Retinal pigment epithelial cell (primary cell): Measurements from ENCODE around the gene PITPNM2.

Experiments used
- DNase-seq: peaks from one replicate; pipeline ENCODE4 v3.0.0-alpha.2; 2010; ENCODE audit warnings: low read depth
- H3K4me3 ChIP-seq: 2 replicates; pipeline ENCODE4 v1.5.1; 2011; ENCODE audit warnings: mild to moderate bottlenecking, low read length, control low read depth, moderate library complexity
- CTCF ChIP-seq: conservative IDR thresholded peaks from 2 replicates; pipeline ENCODE4 v1.5.1; 2011; ENCODE audit warnings: low read depth, low read length, control low read depth, inconsistent platforms

Gene PITPNM2

GRCh38 chr12:123120452-123121166 is 30.3 kb downstream of the PITPNM2 start:
- no peak overlapping the region for H3K4me3 ChIP-seq
- DNase-seq, result no peak
- no peak for TF ChIP-seq CTCF

- no peak for TF ChIP-seq CTCF
- DNase-seq, result no peak
- H3K4me3 ChIP-seq, result no peak overlapping the region
Observed at GRCh38 chr12:123119808-123120207, 31.1 kb downstream of the PITPNM2 start.

GRCh38 chr12:123118497-123118896 is 32.4 kb downstream of the PITPNM2 start:
- no peak overlapping the region for H3K4me3 ChIP-seq
- TF ChIP-seq CTCF, result no peak
- DNase-seq, result no peak

- DNase-seq, result no peak
- TF ChIP-seq CTCF, result no peak
- H3K4me3 ChIP-seq, result no peak overlapping the region
Observed at GRCh38 chr12:123115409-123116121, 35.3 kb downstream of the PITPNM2 start.

- H3K4me3 ChIP-seq, result no peak overlapping the region
- no peak for DNase-seq
- no peak for TF ChIP-seq CTCF
Observed at GRCh38 chr12:123114304-123115083, 36.4 kb downstream of the PITPNM2 start.

GRCh38 chr12:123113026-123113425 is 37.9 kb downstream of the PITPNM2 start:
- no peak for DNase-seq
- no peak overlapping the region for H3K4me3 ChIP-seq
- no peak for TF ChIP-seq CTCF
